ENCODE measurements around the gene SELENOM. TPM values are rescaled to one million over a fixed set of nuclear protein-coding genes. Genes with fewer than 3 reads are reported as not detected.
"Not testable (repeated sequence)": the region's sequence is repeated elsewhere in the genome, so short reads cannot be mapped to it uniquely, and the experiment has no call there.

SELENOM gene
- total RNA-seq, 1 donor from 2014 or later, result 77.7 TPM

DNA sequence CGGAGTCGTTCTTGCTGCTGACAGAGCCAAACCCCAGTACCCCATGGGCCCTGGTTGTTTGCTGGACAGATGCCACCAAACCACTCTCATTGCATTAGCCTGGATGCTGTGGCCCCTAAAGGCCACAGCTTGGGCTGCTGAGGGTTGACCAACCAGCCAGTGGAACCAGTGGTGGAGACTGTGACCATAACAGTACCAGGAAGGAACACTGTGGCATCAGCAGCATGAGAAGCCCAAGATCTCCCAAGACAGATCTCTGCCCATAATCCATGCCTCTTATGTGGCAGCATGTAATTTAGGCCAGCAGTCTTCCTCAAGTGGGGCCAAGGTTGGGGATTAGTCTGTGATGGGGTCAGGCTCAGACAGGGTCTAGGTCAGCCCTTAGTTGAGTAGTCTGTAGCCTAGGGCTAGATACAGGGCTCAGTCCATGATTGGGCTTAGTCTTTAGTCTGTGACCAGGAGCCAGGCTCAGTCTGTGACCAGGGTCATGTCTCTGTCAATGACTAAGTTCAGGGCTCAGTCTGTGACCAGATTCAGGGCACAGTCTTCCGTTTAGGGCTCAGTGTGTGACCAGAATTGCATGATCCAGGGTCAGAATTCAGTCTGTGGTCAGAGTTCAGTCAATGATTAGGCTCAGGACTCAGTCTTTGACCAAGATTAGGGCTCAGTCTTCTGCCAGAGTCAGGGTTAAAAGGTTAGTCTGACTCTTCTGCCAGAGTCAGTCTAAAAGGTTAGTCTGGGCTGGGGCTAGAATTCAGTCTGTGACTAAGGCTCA lies 10.9 kb upstream of the SELENOM start:
- intact Hi-C loops (cut with DNase I), result no loop called here
- DNase-seq (ENCODE audit: low spot score), result no peak

DNA sequence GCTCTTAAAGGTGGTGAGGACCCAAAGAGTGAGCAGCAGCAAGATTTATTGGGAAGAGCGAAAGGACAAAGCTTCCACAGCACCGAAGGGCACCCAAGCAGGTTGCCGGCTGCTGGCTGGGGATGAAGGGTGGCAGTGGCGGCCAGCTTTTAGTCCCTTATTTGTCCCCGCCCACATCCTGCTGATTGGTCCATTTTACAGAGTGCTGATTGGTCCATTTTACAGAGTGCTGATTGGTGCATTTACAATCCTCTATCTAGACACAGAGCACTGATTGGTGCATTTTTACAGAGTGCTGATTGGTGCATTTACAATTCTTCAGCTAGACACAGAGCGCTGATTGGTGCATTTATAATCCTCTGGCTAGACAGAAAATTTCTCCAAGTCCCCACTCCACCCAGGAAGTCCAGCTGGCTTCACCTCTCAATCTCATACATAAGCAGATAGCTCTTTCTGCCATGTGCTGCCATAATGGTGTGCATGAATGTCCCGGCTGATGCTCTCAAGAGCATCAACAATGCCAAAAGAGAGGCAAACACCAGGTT lies 5.3 kb upstream of the SELENOM start:
- intact Hi-C loops (cut with DNase I); DNase-seq (ENCODE audit: low spot score): not testable (repeated sequence)

DNA sequence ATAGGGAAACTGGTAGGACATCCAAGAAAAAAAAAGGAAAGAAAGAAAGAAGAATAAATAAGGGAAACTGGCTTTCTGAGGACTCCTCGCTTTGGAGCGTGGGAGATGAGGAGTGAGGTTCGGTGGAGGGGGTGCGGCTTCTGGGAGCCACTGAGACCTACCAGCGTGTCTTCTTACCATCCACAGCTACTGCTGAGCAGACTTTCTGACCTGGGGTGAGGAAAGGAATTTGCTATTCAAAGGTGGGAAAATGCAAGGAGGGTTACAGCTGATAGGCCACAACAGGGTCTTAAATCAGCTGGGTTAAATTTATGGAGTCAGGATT lies 488 bp upstream of the SELENOM start:
- DNase-seq (ENCODE audit: low spot score), result no peak
- intact Hi-C loops (cut with DNase I), result loop anchor here (2.0 to 10.0 kb wide), 4 partner anchors 41 to 167 kb away; no protein-coding TSS in a partner anchor

DNA sequence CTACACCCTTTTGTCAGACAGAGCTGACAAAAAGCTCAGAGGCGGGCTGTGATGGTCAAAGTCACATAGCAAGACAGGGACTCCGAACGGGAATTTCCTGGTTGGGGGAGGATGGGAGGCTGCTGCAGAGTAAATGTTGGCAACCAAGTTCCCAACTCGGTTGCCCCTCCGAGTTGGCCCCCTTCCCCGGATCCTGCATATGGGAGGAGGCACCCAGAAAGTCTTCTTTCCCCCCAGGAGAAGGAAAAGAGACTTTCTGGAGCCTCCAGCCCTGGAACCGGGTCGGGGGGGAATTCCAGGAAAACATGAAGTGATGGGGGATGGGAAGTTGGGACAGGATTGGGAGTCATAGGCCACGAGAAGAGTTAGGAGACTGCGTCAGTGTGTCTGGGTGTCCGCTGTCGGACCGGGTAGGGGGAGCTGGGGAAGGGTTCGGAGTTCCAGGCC lies 614 bp downstream of the SELENOM start:
- no peak for DNase-seq (ENCODE audit: low spot score)
- intact Hi-C loops (cut with DNase I), result loop anchor here (5.0 to 10.0 kb wide), 3 partner anchors 126 to 168 kb away; no protein-coding TSS in a partner anchor

DNA sequence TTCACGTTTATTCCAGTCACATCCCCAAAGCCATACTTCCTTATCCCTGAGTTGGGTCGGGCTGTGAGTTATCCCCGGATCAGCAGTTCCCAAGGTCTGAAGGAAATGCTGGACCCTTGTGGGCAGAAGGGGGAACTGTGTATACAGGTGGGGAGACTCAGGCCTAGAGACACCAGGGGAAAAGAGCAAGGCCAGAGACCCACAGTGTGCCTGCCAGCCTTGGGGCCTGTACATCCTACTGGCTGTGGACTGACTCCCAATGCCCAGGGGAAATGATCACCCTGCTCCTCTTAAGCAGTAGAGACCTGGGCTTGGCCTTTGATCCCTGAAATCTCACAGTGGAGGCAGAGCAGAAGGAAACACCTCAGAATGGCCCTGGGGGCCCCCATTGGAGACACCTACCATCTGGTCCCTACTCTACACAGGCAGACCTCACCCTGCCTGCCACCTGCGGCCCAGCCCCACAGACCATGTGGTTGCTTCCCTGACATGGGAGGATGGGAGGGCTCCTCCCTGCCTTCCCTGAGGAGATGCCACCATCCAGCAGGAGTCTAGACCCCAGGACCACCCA lies 1.3 kb downstream of the SELENOM start:
- intact Hi-C loops (cut with DNase I), result loop anchor here (5.0 to 10.0 kb wide), 3 partner anchors 126 to 169 kb away; no protein-coding TSS in a partner anchor
- no peak for DNase-seq (ENCODE audit: low spot score)

DNA sequence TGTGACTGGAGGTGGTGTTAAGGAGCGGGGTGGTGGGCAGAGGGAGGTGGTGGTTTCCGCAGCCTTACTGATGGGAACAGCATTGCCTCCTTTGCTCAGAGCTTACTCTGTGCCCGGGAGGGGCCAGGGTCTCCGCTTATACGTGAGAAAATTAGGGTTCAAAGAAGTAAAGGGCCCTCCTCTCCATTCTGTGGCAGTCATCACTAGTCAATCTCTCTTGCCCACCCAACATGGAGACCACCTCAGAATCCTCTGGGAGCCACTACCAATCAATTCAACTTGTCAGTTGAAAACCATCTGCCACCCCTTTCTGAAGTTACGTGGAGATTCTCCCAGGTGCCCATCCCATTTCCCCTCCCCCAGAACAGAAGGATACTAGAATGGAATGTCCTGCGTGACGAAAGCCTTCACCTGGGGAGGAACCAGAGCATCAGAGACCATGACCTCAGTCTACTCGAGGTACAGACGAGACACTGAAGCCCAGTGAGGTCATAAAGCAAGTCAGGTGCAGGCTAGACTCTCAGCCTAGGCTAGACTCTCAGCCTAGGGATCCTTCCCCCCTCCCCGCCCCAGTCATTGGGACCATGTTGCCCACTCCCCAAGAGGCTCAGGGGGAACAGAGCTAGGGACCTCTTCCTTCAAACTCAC lies 2.0 kb downstream of the SELENOM start:
- no peak for DNase-seq (ENCODE audit: low spot score)
- intact Hi-C loops (cut with DNase I), result loop anchor here (5.0 to 10.0 kb wide), 3 partner anchors 127 to 169 kb away; no protein-coding TSS in a partner anchor

DNA sequence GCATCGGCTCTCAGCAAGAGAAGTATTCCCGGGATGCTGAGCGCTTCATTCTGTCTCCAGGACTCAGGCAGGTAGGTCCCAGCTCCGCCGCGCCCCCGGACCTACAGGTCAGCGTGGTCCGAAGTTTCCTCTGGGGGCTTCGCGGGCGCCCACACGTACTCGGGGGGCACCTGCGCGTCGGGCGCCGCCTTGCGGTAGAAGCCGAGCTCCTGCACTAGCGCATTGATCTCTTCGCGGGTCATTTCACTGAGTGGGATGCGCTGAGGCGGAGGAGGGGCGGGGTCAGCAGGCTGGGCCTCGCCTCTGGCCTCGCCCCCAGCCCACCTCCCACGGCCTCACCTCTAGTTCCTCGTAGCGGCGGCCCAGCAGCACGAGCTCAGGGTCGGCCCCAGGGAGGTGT lies 2.5 kb downstream of the SELENOM start:
- intact Hi-C loops (cut with DNase I), result loop anchor here (5.0 to 10.0 kb wide), 3 partner anchors 127 to 170 kb away; no protein-coding TSS in a partner anchor

DNA sequence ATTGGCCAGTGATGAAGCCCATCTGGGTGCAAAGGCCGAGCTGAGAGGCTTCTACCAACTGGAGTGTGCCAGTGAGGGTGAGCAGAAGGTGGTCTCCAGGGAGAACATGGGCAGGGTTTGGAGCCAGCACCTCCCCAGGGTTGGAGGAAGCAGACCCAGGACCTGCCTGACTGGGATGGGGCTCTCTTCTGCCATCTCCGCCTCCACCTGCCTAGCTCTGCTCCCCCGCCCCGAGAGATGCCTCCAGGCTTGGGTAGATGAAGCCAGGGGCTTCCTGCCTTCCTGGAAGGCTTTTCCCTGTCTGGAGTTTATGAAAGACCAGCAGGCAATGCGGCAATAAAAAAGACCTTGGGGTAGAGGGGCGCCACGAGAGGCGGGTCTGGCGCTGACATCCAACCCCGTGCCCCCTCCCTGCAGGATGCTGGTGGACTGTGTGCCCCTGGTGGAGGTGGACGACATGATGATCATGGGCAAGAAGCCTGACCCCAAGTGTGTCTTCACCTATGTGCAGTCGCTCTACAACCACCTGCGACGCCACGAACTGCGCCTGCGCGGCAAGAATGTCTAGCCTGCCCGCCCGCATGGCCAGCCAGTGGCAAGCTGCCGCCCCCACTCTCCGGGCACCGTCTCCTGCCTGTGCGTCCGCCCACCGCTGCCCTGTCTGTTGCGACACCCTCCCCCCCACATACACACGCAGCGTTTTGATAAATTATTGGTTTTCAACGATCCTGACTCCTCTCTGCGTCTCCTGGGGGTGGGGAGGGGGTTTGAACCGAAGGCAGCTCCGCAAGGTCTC lies 3.3 kb downstream of the SELENOM start:
- intact Hi-C loops (cut with DNase I), result loop anchor here (10.0 kb wide), 1 partner anchor 171 kb away; no protein-coding TSS in a partner anchor
- DNase-seq (ENCODE audit: low spot score), result no peak

More for the DNA sequence above, 2.5 kb downstream of the SELENOM start:
- no peak for DNase-seq (ENCODE audit: low spot score)

DNA sequence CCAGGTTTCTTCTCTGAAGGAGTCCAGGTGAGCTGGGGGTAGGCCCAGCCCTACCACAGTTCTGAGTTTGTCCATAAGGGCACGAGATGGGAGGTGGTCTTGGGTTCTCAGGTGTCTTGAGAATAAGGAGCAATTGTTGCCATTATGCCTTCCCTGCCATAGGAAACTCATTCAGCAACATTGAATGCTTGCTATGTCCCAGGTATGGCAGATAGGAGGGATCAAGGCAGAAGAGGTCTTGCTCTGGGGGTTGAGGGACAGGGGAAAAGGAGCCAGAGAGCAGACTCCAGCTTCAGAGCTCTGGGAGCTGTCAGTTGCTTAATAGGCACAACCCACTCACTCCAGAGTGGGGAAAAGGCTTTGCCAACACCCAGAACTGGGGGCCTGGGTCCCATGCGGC lies 4.3 kb downstream of the SELENOM start:
- DNase-seq (ENCODE audit: low spot score), result no peak
- intact Hi-C loops (cut with DNase I), result loop anchor here (10.0 kb wide), 1 partner anchor 172 kb away; no protein-coding TSS in a partner anchor

DNA sequence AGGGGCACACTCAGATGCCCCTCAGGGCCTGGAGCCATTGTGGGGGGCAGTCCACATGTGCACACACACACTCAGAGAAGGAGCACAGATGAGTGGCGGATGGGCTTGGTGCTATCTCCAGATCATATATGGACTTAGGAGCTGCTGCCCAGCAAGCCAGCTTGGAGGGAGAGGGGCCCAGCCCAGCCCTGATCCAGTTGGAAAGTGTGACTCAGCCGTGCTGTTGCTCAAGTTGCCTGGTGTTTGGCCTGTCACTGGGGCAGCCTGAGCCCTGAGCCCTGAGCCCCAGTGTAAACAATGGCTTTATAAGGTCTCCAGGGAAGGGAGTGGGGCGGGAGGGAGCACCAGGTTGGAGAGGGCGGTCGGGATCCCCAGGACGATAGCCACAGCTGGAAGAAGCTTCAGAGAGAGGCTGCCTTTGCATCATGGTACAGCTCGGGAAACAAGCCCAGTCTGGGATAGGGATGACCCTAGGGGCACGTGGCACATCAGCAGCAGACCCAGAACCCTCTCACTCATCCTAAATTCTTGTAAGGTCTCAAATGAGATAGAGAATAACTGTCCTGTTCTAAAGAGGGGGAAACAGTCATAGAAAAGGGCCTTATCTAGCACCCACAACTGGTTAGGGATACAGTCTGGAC lies 4.8 kb downstream of the SELENOM start:
- intact Hi-C loops (cut with DNase I), result loop anchor here (10.0 kb wide), 1 partner anchor 172 kb away; no protein-coding TSS in a partner anchor
- peak; percentile 74 for DNase-seq (ENCODE audit: low spot score)

DNA sequence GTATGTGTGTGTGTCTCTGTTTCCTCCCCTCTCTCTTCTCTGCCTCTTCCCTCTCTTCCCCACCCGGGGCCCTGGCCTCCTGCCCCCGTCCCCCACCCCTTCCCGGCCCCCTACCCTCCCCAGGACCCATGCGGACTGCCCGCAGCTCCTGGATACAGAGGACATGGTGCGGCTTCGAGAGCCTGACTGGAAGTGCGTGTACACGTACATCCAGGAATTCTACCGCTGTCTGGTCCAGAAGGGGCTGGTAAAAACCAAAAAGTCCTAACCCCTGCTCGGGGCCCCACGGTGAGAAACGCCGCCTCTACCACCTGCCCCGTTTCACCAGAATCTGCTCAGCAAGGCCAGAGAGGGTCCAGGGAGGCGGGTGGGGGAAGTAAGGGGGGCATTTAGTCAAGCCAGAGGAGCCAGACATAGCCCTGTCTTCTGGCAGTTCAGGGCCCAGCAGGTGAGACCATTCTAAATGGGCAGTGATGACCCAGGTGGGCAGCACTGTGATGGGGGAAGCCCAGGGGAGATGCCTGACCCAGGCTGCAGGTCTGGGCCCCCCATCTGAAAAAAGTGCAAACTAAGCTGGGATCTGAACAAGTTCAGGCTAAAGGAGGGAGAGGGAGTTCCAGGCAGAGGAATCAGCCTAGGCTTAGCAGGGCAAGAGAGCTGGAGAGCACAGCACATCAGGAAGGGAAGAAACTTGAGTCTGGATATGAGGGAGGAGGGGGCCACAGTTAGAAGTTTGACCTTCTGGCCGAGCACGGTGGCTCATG lies 6.4 kb downstream of the SELENOM start:
- intact Hi-C loops (cut with DNase I), result loop anchor here (10.0 kb wide), 1 partner anchor 174 kb away; no protein-coding TSS in a partner anchor
- DNase-seq (ENCODE audit: low spot score), result no peak

DNA sequence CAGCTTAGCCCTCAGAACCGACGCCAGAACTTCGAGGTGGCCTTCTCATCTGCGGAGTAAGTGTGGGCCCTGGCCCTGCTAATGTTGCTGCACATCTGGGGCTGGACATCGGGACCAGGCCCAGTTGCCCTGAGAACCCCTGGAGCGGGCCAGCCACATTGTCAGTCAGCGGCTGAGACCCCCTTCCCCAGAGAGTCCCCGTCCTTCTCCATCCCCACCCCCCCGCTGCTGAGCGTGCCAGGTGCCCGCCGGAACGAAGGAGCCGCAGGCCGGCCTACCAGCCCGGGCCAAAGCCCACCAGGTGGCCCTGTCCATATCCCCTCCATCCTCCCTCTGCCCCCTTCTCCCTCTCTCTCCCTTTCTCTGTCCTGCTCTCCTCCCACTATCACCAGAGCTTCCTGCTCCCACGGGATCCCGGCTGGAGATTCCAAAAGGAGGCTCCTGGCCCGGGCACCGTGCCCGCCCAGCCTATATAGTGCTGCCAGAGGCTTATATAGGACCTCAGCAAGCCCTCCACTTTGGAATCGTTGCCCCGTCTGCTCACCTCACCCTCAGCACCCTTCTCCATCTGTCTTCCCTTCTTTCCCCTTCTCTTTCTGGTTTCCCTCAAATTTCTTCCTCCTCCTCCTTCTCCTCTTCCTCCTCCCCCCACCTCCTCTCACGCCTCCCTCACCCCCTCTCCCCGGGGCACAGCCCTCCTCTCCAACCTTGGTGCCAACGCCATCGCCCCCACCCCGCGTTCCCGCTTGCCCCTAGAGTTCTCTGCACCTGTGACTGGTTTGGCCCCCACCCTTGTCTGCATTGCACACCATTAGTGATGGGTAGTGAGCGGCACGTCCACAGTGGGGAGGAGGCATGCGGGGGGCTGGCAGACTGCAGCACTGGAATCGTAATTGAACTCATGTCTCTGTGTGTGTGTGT lies 7.3 kb downstream of the SELENOM start:
- no peak for DNase-seq (ENCODE audit: low spot score)

DNA sequence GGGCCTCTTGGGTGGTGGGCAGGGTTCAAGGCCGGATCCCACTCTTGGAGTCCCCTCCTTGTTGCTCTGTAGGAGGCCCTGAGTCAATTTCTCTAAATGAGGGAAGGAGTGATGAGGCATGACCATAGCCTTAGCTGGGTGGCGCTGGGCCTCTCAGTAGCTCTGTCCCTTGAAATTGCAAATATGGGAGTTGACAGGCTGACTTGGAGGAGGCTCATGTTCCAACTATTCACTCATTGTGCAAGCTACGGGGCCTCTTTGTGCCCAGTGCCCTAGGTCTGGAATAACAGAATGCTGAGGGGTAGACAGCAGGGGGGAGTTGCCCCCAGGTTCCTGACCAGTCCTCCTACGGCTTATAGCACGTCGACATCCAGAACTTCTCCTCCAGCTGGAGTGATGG lies 8.0 kb downstream of the SELENOM start:
- no peak for DNase-seq (ENCODE audit: low spot score)
- intact Hi-C loops (cut with DNase I), result no loop called here

More for the DNA sequence above, 7.3 kb downstream of the SELENOM start:
- intact Hi-C loops (cut with DNase I), result loop anchor here (10.0 kb wide), 1 partner anchor 175 kb away; no protein-coding TSS in a partner anchor

DNA sequence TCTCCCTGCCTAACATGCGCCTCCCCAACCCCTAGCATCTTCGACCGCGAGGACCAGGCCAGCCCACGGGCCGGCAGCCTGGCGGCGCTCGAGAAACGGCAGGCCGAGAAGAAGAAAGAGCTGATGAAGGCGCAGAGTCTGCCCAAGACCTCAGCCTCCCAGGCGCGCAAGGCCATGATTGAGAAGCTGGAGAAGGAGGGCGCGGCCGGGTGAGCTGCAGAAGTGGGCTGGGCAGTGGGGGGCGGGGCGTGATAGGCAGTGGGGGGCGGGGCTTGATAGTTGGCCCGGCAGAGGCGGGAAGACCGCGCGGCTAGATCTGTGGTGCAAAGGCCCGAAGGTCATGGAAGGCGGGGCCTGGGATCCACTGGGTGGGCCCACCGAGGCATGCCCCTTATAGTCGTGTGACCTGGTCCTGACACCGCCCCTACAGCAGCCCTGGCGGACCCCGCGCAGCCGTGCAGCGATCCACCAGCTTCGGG lies 8.7 kb downstream of the SELENOM start:
- intact Hi-C loops (cut with DNase I), result no loop called here
- no peak for DNase-seq (ENCODE audit: low spot score)

DNA sequence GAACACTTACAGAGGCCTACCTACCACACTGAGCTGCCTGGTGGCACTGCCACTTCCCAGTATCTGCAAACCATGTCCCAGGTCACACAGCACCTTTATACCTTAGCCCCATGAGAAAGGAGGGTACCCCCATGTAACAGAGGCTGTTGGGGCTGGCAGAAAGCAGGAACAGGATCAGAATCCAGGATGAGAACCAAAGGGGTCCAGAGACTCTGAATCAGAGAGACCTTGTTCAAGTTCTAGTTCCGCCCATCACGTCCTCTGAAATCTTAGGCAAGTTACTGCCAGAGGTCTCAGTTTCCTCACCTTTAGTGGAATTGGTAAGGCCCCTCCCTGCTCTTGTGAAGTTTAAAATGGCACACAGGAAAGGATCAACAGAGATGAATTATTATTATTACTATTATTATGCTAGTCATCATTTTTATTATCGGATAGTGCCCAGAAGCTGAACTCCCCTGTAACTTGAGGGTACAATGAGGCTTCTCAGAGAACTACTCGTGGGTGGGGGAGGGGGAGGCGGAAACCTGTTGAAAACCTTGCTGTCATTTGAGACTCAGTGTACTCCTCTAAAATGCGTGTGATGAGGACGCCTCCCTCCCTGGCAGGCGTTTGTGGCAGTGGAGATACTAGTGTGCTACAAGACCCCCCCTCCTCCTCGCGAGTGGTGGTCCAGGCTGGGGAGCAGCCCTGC lies 9.3 kb downstream of the SELENOM start:
- DNase-seq (ENCODE audit: low spot score), result no peak
- intact Hi-C loops (cut with DNase I), result no loop called here

DNA sequence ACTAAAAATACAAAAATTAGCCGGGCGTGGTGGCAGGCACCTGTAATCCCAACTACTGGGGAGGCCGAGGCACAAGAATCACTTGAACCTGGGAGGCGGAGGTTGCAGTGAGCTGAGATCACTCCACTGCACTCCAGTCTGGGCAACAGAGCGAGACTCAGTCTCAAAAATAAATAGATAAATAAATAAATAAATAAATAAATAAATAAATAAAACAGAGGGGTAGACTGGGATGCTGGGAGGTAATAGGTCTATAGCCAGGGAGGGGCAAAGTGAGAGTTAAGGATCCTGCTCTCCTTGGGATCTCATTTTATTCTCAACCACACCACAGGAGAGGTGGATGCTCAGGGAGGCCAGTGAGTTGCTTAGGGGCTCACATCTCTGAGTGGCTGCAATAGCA lies 9.8 kb downstream of the SELENOM start:
- intact Hi-C loops (cut with DNase I); DNase-seq (ENCODE audit: low spot score): not testable (repeated sequence)

All from cardiac septum (tissue), 1 donor.